ENCODE data around the gene ST3GAL4. TPM values are rescaled to one million over a fixed set of nuclear protein-coding genes. Genes with fewer than 3 reads are reported as not detected.

Gene ST3GAL4
- polyA plus RNA-seq, 2 of the 4 experiments (the other 2 are of a cell fraction): 11.9 to 17.5 TPM

- H3K9me3 ChIP-seq: no peaks in the 10 kb centered on the region
- H3K4me3 ChIP-seq: no peak overlapping the region
- H3K27ac ChIP-seq: peak overlapping the region; percentile 43 to 68; a peak in 4 of 6 replicates
- FAIRE-seq: no peak
- peak; percentile 36 to 38; a peak in 4 of 6 replicates for ATAC-seq
- peaks cover 33% of the 10 kb centered on the region for H3K4me1 ChIP-seq
- 63% methylated on average over 11 of the region's 11 CpGs for WGBS (ENCODE audit: missing lambda C conversion rate)
- H3K4me2 ChIP-seq: peak overlapping the region; percentile 28; the same call in 1 of the 3 replicates
- CTCF ChIA-PET: no interaction called here
- TF ChIP-seq, protein P1, sequence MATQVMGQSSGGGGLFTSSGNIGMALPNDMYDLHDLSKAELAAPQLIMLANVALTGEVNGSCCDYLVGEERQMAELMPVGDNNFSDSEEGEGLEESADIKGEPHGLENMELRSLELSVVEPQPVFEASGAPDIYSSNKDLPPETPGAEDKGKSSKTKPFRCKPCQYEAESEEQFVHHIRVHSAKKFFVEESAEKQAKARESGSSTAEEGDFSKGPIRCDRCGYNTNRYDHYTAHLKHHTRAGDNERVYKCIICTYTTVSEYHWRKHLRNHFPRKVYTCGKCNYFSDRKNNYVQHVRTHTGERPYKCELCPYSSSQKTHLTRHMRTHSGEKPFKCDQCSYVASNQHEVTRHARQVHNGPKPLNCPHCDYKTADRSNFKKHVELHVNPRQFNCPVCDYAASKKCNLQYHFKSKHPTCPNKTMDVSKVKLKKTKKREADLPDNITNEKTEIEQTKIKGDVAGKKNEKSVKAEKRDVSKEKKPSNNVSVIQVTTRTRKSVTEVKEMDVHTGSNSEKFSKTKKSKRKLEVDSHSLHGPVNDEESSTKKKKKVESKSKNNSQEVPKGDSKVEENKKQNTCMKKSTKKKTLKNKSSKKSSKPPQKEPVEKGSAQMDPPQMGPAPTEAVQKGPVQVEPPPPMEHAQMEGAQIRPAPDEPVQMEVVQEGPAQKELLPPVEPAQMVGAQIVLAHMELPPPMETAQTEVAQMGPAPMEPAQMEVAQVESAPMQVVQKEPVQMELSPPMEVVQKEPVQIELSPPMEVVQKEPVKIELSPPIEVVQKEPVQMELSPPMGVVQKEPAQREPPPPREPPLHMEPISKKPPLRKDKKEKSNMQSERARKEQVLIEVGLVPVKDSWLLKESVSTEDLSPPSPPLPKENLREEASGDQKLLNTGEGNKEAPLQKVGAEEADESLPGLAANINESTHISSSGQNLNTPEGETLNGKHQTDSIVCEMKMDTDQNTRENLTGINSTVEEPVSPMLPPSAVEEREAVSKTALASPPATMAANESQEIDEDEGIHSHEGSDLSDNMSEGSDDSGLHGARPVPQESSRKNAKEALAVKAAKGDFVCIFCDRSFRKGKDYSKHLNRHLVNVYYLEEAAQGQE (IDR thresholded peaks at IDR 0.05): no peak
- no peak for TF ChIP-seq EP300 (IDR thresholded peaks at IDR 0.05)
- no peak for TF ChIP-seq RCOR1 (IDR thresholded peaks at IDR 0.05; ENCODE audit: low read depth, low read length)
- no peak for TF ChIP-seq RNF2 (IDR thresholded peaks at IDR 0.05; ENCODE audit: borderline replicate concordance, low read depth)
- TF ChIP-seq CTCF (IDR thresholded peaks at IDR 0.05): no peak
- TF ChIP-seq POLR2A (IDR thresholded peaks at IDR 0.05; ENCODE audit: low read length): no peak
- no peak for TF ChIP-seq CHD4 (IDR thresholded peaks at IDR 0.05; ENCODE audit: borderline replicate concordance)
- TF ChIP-seq MAFK (IDR thresholded peaks at IDR 0.05; ENCODE audit: partially characterized antibody): no peak
- TF ChIP-seq ZC3H11A (IDR thresholded peaks at IDR 0.05): no peak
- TF ChIP-seq BCL3 (IDR thresholded peaks at IDR 0.05): no peak
- TF ChIP-seq, protein P2, sequence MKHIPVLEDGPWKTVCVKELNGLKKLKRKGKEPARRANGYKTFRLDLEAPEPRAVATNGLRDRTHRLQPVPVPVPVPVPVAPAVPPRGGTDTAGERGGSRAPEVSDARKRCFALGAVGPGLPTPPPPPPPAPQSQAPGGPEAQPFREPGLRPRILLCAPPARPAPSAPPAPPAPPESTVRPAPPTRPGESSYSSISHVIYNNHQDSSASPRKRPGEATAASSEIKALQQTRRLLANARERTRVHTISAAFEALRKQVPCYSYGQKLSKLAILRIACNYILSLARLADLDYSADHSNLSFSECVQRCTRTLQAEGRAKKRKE (CRISPR knock-in tag; IDR thresholded peaks at IDR 0.05; ENCODE audit: low read depth): no peak
- no peak for TF ChIP-seq NR3C1 (IDR thresholded peaks at IDR 0.05)
- no peak for TF ChIP-seq NFE2L2 (conservative IDR thresholded peaks at IDR 0.05; ENCODE audit: low read length)
- TF ChIP-seq NPAS2 (CRISPR knock-in tag; IDR thresholded peaks at IDR 0.05; ENCODE audit: borderline replicate concordance): no peak
- TF ChIP-seq KDM1A (IDR thresholded peaks at IDR 0.05; ENCODE audit: low read depth): no peak
- TF ChIP-seq, protein P3, sequence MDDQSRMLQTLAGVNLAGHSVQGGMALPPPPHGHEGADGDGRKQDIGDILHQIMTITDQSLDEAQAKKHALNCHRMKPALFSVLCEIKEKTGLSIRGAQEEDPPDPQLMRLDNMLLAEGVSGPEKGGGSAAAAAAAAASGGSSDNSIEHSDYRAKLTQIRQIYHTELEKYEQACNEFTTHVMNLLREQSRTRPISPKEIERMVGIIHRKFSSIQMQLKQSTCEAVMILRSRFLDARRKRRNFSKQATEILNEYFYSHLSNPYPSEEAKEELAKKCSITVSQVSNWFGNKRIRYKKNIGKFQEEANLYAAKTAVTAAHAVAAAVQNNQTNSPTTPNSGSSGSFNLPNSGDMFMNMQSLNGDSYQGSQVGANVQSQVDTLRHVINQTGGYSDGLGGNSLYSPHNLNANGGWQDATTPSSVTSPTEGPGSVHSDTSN (IDR thresholded peaks at IDR 0.05): no peak
- DNase-seq (ENCODE audit: low read depth in 1 of 2, low spot score in 1 of 2): peak in 1 of 2 experiments; percentile 64
- POLR2A ChIA-PET: interaction anchor here (0.9 kb wide), 1 partner anchor 15 kb away, joined by 5 read pairs; the partner anchor contains the start of gene ST3GAL4
Measured at GRCh38 chr11:126339863-126340434, 15.5 kb upstream of the ST3GAL4 start.

All from A549 (cell line).